ENCODE results near the gene EPAS1.
"Not testable (repeated sequence)": the region's sequence is repeated elsewhere in the genome, so short reads cannot be mapped to it uniquely, and the experiment has no call there.

Gene EPAS1

DNA sequence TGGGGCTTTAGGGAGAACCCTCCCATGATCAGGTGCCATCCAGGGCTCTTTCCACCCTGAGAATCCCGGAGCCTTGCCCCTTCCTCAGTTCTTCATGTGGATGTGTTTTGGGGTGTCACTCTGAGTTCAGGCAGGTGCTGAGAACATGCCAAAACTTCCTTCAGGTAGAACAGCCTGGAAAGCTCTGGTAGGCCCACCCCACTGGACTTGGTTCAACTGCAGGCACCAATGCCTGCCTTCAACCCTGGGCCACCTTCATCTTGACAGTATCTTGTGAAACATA, 85.8 kb downstream of the EPAS1 start:
- DNase-seq (ENCODE audit: low spot score), result no peak

DNA sequence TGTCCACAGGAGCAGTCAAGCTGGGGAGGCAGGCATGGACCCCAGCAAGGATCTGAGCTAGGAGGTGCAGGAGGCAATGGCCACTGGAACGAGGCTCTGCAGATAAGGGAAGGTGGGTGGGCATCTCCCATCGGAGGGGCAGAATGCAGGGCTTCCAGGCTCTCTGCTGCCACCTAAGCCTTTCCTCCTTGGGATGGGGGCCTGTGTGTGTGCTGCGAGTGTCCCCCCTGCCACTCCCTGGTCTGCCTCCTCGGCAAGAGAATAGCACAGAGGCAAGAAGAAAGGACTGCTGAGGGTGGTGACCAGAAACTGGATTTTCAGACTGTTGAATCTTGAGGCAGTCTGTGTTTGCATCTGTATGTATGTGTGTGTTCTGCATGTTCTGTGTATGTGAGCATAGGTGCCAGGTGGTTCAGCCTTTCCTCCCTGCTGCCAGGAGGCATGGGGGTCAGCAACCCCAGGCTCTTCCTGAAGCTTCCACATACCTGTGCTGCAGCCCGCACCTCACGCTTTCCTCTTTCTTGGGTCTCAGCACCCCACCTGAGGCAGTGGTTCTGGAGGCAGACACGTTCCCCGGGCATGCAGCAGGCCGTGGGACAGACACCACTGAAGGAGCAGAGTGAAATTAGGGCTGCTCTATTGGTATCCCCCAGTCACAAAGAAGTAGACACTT, 86.7 kb downstream of the EPAS1 start:
- DNase-seq (ENCODE audit: low spot score), result no peak

DNA sequence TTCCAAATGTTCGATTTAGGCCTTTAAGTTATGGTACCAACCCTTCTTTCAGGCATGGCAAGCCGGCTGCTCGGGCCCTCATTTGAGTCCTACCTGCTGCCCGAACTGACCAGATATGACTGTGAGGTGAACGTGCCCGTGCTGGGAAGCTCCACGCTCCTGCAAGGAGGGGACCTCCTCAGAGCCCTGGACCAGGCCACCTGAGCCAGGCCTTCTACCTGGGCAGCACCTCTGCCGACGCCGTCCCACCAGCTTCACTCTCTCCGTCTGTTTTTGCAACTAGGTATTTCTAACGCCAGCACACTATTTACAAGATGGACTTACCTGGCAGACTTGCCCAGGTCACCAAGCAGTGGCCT, 87.2 kb downstream of the EPAS1 start:
- no peak for DNase-seq (ENCODE audit: low spot score)

DNA sequence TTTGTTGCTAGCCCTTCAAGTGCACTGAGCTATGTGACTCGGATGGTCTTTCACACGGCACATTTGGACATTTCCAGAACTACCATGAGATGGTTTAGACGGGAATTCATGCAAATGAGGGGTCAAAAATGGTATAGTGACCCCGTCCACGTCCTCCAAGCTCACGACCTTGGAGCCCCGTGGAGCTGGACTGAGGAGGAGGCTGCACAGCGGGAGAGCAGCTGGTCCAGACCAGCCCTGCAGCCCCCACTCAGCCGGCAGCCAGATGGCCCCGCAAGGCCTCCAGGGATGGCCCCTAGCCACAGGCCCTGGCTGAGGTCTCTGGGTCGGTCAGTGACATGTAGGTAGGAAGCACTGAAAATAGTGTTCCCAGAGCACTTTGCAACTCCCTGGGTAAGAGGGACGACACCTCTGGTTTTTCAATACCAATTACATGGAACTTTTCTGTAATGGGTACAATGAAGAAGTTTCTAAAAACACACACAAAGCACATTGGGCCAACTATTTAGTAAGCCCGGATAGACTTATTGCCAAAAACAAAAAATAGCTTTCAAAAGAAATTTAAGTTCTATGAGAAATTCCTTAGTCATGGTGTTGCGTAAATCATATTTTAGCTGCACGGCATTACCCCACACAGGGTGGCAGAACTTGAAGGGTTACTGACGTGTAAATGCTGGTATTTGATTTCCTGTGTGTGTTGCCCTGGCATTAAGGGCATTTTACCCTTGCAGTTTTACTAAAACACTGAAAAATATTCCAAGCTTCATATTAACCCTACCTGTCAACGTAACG, 88.8 kb downstream of the EPAS1 start:
- DNase-seq (ENCODE audit: low spot score), result no peak

DNA sequence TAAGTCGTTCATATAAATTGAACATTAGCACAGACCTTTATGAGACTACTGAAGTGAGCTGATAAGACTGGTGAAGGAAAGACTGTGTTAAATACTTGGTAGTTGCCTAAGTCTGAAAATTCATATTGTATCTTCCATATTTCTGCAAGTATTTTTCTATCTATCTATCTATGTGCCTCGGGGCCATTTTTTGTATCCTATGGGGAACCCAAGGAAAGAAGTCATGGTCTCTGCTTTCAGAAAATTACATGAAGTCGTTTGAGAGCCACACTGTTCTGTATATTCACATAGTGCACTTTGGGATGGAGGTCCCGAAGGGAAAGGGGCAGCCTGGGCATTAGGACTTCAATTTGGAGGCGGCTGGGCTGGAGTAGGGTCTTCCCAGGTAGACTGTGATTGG, 89.6 kb downstream of the EPAS1 start:
- DNase-seq (ENCODE audit: low spot score), result no peak

DNA sequence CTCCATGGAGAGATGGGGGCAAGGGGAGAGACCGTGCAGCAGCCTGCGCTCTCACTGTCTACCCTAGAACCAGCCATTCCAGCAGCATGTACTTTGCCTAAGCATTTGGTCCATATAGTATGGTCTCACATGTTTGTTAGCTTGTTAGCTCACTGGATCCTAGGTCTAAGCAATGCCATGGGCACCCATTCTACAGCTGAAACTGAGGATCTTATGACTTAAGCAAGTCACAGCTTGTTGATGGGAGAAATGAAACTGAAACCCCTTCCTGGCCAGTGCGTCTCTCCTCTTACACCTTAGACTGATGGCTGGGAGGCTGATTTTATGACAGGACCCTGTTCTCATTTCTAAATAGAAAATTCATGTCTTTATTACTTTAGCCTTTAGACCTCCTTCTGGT, 90.1 kb downstream of the EPAS1 start:
- no peak for DNase-seq (ENCODE audit: low spot score)

DNA sequence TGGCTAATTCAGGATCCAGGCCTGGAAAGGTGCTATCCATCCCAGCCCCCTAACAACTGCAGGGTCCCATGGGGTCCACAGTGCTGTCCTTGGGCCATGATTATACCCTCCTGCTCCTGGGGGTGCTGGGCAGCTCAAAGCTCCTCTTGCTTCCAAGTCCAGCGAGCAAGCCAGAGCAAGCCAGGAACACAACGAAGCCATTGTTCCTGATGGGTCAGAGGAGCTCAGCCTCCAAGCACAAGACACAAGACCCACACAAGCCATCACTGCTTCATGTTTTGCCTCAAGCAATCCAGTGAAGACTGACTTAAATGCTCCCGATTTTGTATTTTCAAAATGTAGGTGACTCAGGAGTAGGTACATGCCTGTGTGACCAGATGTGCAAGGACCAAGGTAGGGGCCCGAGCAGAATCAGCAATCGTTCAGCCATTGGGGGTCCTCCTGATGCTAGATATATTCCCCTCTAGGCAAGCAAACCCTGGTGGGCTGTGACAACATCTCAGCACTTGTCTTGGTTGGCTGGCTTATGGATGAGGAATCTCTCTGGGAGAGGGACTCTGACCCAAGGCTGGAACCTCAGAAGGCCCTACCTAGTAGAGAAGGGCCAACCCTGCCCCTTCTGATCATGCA, 90.8 kb downstream of the EPAS1 start:
- no peak for DNase-seq (ENCODE audit: low spot score)

DNA sequence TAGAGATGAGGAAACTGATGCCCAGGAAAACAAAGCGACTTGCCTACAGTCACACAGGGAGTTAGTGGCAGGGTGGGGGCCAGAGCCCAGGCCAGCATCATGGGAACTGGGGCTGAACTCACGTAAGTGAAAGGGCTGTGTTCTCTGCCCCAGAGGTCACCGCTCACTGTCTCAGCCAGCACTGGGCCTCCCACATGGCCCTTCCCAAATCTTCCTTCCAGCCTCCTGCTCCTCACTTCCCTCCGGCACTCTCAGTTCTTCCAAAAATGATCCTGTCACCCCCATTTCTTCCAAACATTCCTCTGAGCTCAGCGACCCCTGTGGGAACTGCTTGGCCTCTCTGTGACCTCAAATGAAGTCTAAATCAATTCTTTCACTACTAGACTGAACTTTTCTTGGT, 91.7 kb downstream of the EPAS1 start:
- DNase-seq (ENCODE audit: low spot score), result no peak

DNA sequence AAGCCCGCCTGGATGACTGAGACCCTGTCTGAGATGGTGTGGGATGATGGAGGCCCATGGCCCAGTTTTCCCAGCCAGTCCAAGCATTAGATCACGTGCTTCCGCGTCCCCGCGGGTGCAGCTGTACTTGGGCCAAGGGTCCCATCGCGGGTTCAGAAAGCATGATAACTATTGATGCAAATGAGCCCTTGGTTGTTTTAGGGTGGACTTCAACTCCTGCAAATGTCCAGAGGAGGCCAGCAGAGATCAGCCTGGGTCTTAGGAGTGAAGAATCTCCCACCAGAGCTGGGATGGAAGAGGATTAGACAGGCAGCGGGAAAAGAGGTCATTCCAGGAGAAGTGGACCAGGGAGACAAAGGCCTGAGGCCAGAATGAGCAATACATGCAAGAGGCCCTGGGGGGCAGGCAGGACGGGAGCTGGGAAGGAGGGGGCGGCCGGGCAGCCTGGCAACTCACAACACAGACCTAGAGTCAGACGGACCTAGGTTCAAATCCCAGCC, 92.3 kb downstream of the EPAS1 start:
- DNase-seq (ENCODE audit: low spot score), result no peak

DNA sequence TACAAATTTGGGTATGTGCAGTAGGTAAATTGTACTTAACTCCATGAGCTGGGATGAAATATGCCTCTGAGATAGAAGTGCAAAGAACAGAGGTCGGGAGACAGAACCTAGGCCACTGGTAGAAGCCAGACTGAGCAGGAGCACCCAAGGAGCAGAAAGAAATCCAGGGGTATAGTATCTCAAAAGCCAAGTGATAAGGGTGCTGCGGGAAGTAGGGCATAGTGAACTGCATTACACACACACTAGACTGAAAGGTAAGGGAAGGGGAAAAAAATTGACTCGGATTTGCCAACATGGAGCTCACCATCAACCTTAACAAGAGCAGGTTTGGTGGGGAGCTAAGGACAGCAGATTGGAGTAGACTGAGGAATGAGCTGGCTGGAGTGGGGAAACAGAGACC, 92.8 kb downstream of the EPAS1 start:
- DNase-seq (ENCODE audit: low spot score), result no peak

DNA sequence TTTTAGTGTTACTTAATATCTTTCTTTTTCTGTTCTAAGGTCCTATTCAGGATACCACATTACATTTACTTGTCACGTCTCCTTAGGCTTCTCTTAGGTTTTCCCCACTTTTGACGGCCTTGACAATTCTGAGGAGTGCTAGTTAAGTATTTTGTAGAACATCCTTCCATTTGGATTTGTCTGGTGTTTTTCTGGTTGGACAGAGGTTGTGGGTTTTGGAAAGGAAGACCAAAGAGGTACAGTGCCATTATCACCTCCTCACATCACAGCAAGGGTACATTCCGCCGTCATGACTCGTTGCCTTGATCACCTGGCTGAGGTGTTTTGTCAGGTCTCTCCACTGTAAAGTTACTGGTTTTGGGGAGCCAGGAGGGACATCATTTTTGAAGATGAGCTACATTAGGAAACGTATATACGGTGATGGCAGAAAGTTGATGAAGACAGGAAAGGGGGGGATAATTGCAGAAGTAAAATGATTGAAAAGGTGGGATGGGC, 93.7 kb downstream of the EPAS1 start:
- DNase-seq (ENCODE audit: low spot score), result no peak

DNA sequence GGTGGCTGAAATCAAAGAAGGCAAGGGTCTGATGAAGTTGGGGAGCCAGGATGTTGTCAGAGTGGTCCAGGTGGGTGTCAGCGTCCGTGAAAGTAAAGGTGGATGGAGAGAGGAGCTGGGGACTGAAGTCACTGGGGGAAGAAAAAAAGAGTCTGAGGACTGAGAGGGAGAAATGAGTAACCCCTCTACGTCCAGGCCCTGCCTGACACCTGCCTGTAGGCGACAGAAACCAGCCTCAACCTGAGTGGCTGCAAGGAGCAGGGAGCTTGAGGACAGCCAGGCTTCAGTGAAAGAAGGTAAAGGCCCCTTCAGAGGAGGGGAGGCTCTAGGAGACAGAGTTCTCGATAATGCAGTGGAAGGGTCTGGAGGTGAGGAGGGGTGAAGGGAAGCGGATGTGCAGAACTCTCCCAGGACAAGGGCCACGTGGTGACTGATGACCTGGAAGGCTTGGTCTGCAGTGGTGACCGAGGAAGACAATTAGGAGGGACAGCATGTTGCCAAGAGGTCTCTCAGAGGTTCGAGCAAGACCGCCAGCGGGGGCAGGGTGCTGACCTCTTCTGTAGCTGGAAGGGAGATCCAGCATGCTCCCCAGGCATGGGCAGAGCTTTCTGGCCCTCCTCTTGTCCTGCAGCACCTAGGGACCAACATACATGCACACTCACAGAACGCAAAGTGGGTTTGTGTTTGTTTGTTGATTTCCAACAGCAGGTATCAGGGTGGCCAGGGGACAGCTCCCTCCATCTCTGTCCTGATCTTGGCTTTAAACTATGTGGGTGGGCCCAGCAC, 95.5 kb downstream of the EPAS1 start:
- DNase-seq (ENCODE audit: low spot score), result no peak

DNA sequence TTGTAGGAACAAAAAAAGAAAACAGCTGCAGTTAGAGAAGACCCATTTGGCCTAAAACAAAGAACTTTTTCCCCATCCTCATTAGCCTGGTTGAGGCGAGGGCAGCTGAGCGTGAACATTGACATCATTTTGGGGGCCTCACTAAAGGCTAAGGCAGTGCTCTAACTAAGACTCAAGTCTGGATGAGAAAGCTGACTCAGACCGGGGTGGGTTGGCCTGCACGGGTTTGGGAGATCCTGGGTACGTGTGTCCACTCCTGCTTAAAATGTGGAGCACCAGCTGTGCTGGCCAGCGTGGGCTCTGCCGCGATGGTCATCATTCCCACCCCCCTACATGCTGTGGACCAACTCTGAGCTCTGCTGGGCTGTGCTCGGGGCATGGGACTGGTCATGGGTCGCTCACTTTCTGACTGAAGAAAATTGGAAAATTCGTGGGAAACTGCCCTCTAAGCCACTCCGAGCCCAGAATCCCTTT, 96.2 kb downstream of the EPAS1 start:
- DNase-seq (ENCODE audit: low spot score), result no peak

DNA sequence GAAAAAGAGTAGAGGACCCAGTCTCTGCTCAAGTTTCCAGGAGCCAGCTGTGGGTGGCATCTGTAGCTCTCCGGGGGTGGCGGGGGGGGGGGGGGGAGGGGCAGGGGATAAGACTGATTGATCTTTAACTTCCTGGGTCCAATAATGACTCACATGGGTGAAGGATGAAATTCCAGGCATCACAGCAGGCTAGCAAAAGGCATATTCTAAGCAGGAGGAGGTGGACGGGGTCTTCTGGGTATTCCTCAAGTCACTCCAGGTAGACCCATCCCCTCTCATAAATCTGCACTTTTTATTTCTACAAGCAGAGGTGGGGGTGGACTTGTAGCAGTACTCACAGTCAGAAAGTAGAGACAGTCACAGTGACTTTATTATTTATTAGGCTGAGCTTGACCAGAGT, 96.7 kb downstream of the EPAS1 start:
- no peak for DNase-seq (ENCODE audit: low spot score)

DNA sequence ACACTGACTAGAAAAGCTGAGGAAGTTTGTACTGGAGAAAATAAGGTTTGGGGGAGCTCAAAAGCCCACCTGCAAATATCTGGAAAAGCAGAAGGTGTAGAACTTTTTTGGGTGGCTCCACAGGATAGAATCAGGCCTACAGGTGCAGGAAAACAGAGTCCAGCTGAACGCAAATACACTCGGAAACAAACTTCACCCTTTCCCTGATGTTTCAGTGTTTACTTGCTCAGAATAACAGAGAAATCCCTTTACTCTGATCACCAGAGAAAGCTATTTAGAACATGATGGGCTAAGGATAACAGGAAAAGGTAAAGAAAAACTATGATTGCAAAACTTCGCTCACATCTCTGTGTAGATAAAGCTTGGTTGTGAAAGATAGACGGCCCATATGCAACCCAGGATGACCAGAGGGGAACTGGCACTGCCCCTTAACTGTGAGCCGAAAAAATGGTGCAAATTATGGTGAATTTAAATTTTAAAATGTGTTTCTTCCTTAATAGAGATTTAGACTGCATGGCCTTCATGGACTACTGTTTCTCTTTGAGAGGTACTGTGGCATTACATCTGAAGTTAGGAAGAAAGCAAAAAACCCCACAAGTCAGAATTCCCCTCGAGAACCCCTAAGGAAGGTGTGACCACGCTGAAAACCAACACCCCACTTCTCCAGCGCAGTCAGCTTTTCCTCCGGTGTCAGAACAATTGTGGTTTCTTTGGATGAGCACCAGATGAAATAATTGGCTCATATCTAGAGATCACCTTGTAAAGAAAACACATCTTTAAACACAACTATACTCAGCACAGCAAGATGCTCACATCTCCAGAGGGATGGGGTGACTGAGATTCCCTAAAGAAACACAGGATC, 97.7 kb downstream of the EPAS1 start:
- no peak for DNase-seq (ENCODE audit: low spot score)

DNA sequence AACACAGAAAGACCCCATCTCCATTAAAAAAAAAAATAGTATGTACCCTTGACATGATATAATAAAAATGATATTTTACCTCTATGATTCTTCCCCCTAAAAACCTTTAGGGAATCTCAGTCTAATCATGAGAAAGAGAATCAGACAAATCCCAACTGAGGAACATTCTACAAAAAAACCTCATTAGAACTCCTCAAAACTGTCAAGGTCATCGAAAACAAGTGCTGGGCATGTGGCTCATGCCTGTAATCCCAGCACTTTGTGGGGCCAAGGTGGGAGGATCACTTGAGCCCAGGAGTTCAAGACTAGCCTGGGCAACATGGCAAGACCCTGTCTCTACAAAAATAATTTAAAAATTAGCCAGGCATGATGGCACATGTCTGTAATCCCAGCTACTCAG, 98.5 kb downstream of the EPAS1 start:
- DNase-seq (ENCODE audit: low spot score), result not testable (repeated sequence)

DNA sequence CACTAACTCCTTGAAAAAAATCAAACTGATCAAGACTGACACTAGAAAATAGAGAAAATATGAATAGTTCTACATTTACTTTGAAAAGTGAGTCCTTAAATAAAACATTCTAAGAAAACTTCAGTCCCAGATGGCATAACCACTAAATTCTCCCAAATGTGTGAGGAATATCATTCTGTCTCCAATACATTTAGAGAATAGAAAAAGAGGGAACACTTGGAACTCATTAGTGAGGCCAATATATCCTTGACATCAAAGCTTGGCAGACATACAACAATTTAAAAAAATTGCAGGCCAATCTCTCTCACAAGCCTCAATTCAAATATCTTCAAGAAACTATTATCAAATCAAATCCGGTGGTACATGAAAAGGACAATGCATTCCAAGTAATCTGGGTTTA, 102.8 kb downstream of the EPAS1 start:
- no peak for DNase-seq (ENCODE audit: low spot score)

DNA sequence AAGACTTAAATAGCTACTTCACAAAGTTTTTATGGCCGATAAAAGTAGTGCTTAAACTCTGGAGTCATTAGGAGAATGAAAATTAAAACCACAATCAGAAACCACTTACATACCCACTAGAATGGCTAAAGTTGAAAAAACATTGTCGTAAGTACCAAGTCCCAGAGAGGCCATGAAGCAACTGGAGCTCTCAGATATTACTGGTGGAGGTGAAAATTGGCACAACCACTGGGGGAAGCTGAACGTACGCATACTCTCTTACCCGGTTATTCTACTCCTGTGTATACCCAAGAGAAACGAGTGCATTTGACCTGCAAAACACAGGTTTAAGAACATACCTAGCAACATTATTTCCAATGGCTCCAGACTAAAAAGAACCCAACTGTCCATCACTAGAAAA, 105.7 kb downstream of the EPAS1 start:
- DNase-seq (ENCODE audit: low spot score), result no peak

DNA sequence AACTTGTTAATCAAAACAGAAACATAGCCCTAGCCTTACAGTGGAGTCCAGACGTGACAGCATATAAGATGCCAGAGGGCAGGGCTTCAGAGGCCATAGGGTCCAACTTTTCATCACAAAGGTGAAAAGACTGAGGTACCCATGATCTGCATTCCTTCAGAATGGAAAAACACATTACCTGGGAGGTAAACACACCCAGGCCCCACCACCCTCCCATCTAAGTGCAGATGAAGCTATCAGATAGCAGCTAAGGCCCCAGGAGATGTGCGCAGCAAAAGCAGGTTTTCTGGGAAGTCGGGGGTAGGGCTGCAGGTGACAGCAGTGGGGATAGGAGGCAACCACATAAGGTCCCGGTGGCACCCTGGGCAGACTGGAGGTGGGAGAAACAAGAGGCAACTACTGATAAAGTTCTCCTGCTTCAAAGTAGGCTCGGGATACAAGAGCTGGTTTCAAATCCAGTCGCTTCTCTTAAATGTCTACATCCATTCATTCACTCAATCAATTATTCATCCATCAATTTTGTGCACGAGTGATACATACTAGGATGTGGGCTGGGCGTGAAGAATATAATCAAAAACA, 107.1 kb downstream of the EPAS1 start:
- DNase-seq (ENCODE audit: low spot score), result no peak

DNA sequence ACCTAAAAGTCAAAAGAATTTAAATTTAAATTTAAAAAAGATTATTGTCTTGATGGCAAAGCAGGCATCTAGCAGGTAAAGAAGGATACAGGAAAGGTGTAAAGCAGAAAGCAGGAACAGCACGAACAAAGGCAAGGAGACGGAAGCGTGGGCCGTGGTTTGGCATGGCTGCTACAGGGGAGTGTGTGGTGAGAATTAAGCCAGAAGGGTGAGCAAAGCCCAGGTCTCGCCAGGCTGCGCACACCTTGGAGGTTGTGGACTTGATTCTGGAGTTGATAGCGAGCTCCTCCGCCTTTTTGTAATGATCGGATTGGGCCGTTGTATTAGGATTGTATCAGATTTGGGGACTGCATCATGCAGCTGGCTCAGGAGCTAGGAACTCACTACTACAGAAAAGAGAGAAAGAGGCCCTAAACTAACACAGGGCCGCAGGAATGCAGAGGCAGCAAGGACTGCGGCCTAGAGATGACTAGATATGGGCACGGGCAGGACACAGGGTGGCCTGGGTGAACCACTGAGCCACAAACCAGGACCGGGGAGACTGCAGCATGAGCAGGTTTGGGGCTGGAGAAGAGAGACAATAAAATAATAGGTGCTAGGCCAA, 110.7 kb downstream of the EPAS1 start:
- no peak for DNase-seq (ENCODE audit: low spot score)

DNA sequence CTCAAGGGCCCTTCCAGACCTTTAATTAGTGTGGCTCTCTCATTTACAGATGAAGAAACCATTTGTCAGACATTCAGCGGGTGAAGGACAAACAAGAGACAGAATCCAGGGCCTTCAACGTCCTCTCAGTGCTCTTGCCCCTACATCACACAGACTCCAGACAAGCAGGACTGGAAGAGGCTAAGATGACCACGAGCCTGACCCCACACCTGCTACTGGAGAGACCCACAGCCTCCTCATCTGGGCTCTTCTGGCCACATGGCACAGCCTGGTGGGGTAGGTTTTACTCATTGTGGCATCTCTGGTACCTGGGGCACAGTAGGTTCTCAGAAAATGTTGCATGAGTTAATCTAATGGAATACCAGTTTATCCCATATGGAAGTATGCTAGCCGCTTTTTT, 112.5 kb downstream of the EPAS1 start:
- DNase-seq (ENCODE audit: low spot score), result no peak
